Naive thymus-derived CD8-positive, alpha-beta T cell (primary cell): ENCODE data around the gene IL5RA. TPM values are rescaled to one million over a fixed set of nuclear protein-coding genes. Genes with fewer than 3 reads are reported as not detected.

Experiments
- ATAC-seq, 2 donors: fragments of 150-1000 bp; cut with Tn5 transposase in 1 of 2; sonication (Bioruptor Pico), chemical (Tn5 transposase) in 1 of 2; 1 replicate in 1 of 2; 2 replicates in 1 of 2; pipeline ENCODE4 v1.10.0; 2021; ENCODE audit warnings: mild to moderate bottlenecking in 2 of 2, moderate library complexity in 2 of 2
- POLR2A ChIA-PET: fragments of 350-600 bp; sonication (Branson Sonifier 250); formaldehyde crosslinking; loops from one replicate; lab custom pipeline; 2021; ENCODE audit warnings: antibody characterized with exemption; lab: Charles Lee
- DNase-seq, 10 donors: peaks; one replicate each; pipeline versions ENCODE4 v3.0.0 to v3.0.0-alpha.2; 2020 to 2022
- H3K27ac Mint-ChIP-seq, 10 donors: one replicate each; pipeline ENCODE4 v1.8.0; 2020 to 2022; ENCODE audit warnings: mild to moderate bottlenecking in 10 of 10, mixed read lengths in 10 of 10, moderate library complexity in 4 of 10, inconsistent platforms in 1 of 10
- H3K27me3 Mint-ChIP-seq, 5 donors: one replicate each; pipeline ENCODE4 v1.8.0; 2021 to 2022; ENCODE audit warnings: mixed read lengths in 5 of 5
- H3K36me3 Mint-ChIP-seq, 3 donors: one replicate each; pipeline ENCODE4 v1.8.0; 2020 to 2022; ENCODE audit warnings: mixed read lengths in 3 of 3, mild to moderate bottlenecking in 2 of 3, inconsistent platforms in 1 of 3
- H3K4me1 Mint-ChIP-seq, 4 donors: one replicate each; pipeline ENCODE4 v1.8.0; 2021 to 2022; ENCODE audit warnings: mixed read lengths in 4 of 4
- H3K4me3 Mint-ChIP-seq, 10 donors: one replicate each; pipeline ENCODE4 v1.8.0; 2020 to 2022; ENCODE audit warnings: mild to moderate bottlenecking in 10 of 10, mixed read lengths in 10 of 10, moderate library complexity in 6 of 10, inconsistent platforms in 1 of 10
- H3K9me3 Mint-ChIP-seq, 9 donors: one replicate each; pipeline ENCODE4 v1.8.0; 2020 to 2022; ENCODE audit warnings: mixed read lengths in 9 of 9, mild to moderate bottlenecking in 3 of 9, inconsistent platforms in 1 of 9, moderate library complexity in 1 of 9
- polyA plus RNA-seq, 3 donors: library from polyadenylated mRNA; unstranded; fragments of 300-500 nt; fragmentation: Illumina TruSeq; gene quantifications; one replicate each; pipeline ENCODE4 v1.2.3, GENCODE V29; 2021
- total RNA-seq, 8 experiments: library from RNA in 2 of 8; stranded (reverse) in 2 of 8; gene quantifications; one replicate each; pipeline ENCODE4 v1.2.3 and lab custom pipeline; 2021 to 2026

The IL5RA gene
- total and polyA plus RNA-seq, 5 experiments from 2014 or later = 1.7 TPM; not detected in 4

GRCh38 chr3:3102751-3103150 lies 7.4 kb downstream of the IL5RA start:
- H3K9me3 Mint-ChIP-seq = no peaks in the 10 kb centered on the region
- no peaks in the 10 kb centered on the region for H3K36me3 Mint-ChIP-seq
- DNase-seq (no peak), ATAC-seq (no peak)
- H3K27me3 Mint-ChIP-seq = peaks cover 2 to 14% (median 8%) of the 10 kb centered on the region in 5 donors
- H3K4me3 Mint-ChIP-seq = no peak overlapping the region
- POLR2A ChIA-PET = no interaction called here
- peaks cover 0 to 13% (median 0%) of the 10 kb centered on the region in 4 donors for H3K4me1 Mint-ChIP-seq
- H3K27ac Mint-ChIP-seq = no peak overlapping the region

- Mint-ChIP-seq H3K27ac (no peak overlapping the region), H3K9me3 (no peaks in the 10 kb centered on the region), H3K27me3 (peaks cover 6 to 14% (median 8%) of the 10 kb centered on the region in 5 donors), H3K4me1 (peaks cover 0 to 10% (median 0%) of the 10 kb centered on the region in 4 donors), H3K36me3 (no peaks in the 10 kb centered on the region), H3K4me3 (no peak overlapping the region)
- no peak for ATAC-seq
- DNase-seq = no peak
- POLR2A ChIA-PET = no interaction called here
Measured at GRCh38 chr3:3101660-3102458, 8.3 kb downstream of the IL5RA start.

- H3K27me3 Mint-ChIP-seq = peaks cover 0 to 14% (median 0%) of the 10 kb centered on the region in 5 donors
- POLR2A ChIA-PET = no interaction called here
Measured at GRCh38 chr3:3097958-3098357, 12.2 kb downstream of the IL5RA start.

GRCh38 chr3:3089017-3089416 lies 21.2 kb downstream of the IL5RA start:
- Mint-ChIP-seq H3K36me3 (no peaks in the 10 kb centered on the region), H3K4me1 (peaks cover 0 to 8% (median 0%) of the 10 kb centered on the region in 4 donors), H3K9me3 (no peaks in the 10 kb centered on the region), H3K27me3 (peaks cover 0 to 2% (median 0%) of the 10 kb centered on the region in 5 donors), H3K4me3 (no peak overlapping the region), H3K27ac (no peak overlapping the region)
- ATAC-seq = no peak
- DNase-seq = no peak
- POLR2A ChIA-PET = no interaction called here

More at GRCh38 chr3:3097958-3098357, 12.2 kb downstream of the IL5RA start:
- H3K36me3 Mint-ChIP-seq = no peaks in the 10 kb centered on the region
- no peaks in the 10 kb centered on the region for H3K9me3 Mint-ChIP-seq
- H3K4me1 Mint-ChIP-seq = no peaks in the 10 kb centered on the region
- H3K4me3 Mint-ChIP-seq = no peak overlapping the region
- no peak overlapping the region for H3K27ac Mint-ChIP-seq
- DNase-seq = no peak
- no peak for ATAC-seq

DNA sequence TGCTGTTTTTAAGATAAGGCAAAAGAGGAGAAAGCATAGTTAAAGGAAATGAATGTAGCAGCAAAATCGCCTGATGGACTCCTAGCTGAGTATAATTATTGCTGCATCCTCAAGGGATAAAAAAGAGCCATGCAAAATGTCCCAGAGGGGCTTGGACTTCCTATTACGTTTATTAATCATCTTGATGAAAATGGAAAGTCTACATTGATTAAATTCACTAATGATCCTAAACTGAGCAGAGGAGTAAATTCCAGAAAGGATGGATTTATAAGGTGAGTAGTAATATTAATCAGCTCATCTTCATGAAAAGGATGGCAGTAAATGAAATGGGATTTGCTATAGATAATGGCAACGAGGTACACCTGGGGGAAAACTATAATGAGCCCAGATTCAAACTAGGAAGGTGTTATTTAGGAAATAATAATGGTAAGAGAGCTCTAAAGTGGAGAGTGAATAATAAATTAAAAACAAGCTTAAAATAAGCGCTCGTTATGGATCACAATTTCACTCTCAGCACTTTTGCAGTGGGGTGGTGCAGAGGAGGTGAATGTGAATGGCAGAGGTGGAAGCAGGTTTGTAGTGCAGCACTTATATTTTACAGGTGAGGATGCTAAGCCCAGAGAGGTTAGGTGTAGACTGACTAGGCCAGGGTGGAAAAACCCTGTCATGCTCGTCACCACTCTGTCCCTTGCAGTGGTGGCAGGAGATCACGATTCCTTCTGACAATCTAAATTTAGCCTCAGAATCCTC lies 22.3 kb downstream of the IL5RA start:
- Mint-ChIP-seq H3K27me3 (peaks cover 0 to 2% (median 0%) of the 10 kb centered on the region in 5 donors), H3K9me3 (no peaks in the 10 kb centered on the region), H3K27ac (no peak overlapping the region), H3K36me3 (no peaks in the 10 kb centered on the region), H3K4me3 (no peak overlapping the region), H3K4me1 (peaks cover 0 to 8% (median 0%) of the 10 kb centered on the region in 4 donors)
- POLR2A ChIA-PET = no interaction called here
- DNase-seq (no peak), ATAC-seq (no peak)

DNA sequence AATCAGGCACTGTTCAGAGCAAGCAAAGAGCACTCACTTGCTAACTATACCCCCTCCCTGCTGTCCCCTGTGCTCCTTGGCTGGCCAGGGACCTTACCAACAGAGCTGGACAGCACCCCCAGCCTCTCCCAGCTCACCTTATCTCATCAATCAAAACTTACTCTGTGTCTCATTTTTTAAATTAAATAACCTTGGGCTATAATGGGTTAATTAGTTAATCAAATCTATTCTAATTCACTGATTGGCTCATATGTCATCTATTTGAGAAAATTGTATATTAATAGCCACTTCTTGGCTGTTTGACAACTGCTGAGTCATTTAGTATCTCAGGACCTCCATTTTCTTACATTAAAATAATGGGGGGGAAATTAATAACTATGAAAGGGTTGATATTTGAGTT lies 22.9 kb downstream of the IL5RA start:
- H3K36me3 Mint-ChIP-seq = no peaks in the 10 kb centered on the region
- peaks cover 0 to 2% (median 0%) of the 10 kb centered on the region in 5 donors for H3K27me3 Mint-ChIP-seq
- H3K9me3 Mint-ChIP-seq = no peaks in the 10 kb centered on the region
- POLR2A ChIA-PET = no interaction called here
- H3K4me3 Mint-ChIP-seq = no peak overlapping the region
- DNase-seq (no peak), ATAC-seq (no peak)
- H3K4me1 Mint-ChIP-seq = peaks cover 0 to 11% (median 0%) of the 10 kb centered on the region in 4 donors
- H3K27ac Mint-ChIP-seq = no peak overlapping the region

DNA sequence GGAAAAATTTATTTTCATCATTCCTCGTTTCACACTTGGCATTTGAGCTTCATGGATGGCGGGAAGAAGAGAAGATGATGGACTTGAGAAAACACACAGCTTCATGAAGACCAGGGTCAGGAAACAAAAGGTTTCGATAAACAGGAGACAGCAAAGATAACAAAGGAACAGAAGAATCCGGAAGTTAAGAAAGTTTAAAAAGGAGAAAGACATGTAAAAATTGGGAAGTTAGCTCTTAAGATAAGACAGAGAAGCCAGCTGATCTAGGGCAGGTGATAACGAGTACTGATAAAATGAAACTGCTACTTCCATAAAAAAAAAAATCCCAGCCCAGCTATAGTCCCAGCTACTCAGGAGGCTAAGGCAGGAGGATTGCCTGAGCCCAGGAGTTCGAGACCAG lies 23.9 kb downstream of the IL5RA start:
- Mint-ChIP-seq H3K9me3 (no peaks in the 10 kb centered on the region), H3K27me3 (peaks cover 0 to 2% (median 0%) of the 10 kb centered on the region in 5 donors), H3K36me3 (no peaks in the 10 kb centered on the region), H3K4me1 (peaks cover 0 to 13% (median 0%) of the 10 kb centered on the region in 4 donors), H3K27ac (no peak overlapping the region), H3K4me3 (no peak overlapping the region)
- no peak for ATAC-seq
- POLR2A ChIA-PET = no interaction called here
- DNase-seq = no peak

DNA sequence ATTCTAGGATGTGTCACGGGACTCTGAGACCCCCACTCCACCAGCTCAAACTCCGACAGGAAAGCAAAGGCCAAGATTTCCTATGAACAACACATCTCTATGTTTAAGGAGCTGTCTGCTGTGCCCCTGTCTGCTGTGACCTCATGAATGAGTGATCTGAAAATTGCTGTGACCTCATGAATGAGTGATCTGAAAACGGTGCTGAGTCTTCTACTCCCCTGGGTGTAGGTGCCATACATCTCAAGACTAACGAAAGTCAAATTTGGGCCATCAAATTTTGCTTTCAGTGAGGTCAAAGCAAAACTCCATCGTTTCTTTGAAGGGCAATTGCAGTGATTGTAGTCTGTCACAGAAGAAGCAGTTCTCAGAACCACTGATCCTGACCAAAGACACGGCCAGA lies 24.4 kb downstream of the IL5RA start:
- POLR2A ChIA-PET = no interaction called here
- Mint-ChIP-seq H3K9me3 (no peaks in the 10 kb centered on the region), H3K4me1 (peaks cover 0 to 13% (median 0%) of the 10 kb centered on the region in 4 donors), H3K4me3 (peak overlapping the region in 1 of 10 donors; percentile 12), H3K27me3 (peaks cover 0 to 2% (median 0%) of the 10 kb centered on the region in 5 donors), H3K27ac (no peak overlapping the region), H3K36me3 (no peaks in the 10 kb centered on the region)
- no peak for ATAC-seq
- DNase-seq = no peak

- POLR2A ChIA-PET = no interaction called here
- no peak for DNase-seq
- no peaks in the 10 kb centered on the region for H3K9me3 Mint-ChIP-seq
- H3K36me3 Mint-ChIP-seq = no peaks in the 10 kb centered on the region
- H3K27ac Mint-ChIP-seq = peak overlapping the region in 2 of 10 donors; percentile 15 to 32
- H3K27me3 Mint-ChIP-seq = peaks cover 0 to 4% (median 0%) of the 10 kb centered on the region in 5 donors
- no peak overlapping the region for H3K4me3 Mint-ChIP-seq
- no peak for ATAC-seq
- peaks cover 0 to 13% (median 0%) of the 10 kb centered on the region in 4 donors for H3K4me1 Mint-ChIP-seq
Measured at GRCh38 chr3:3084890-3085289, 25.3 kb downstream of the IL5RA start.

DNA sequence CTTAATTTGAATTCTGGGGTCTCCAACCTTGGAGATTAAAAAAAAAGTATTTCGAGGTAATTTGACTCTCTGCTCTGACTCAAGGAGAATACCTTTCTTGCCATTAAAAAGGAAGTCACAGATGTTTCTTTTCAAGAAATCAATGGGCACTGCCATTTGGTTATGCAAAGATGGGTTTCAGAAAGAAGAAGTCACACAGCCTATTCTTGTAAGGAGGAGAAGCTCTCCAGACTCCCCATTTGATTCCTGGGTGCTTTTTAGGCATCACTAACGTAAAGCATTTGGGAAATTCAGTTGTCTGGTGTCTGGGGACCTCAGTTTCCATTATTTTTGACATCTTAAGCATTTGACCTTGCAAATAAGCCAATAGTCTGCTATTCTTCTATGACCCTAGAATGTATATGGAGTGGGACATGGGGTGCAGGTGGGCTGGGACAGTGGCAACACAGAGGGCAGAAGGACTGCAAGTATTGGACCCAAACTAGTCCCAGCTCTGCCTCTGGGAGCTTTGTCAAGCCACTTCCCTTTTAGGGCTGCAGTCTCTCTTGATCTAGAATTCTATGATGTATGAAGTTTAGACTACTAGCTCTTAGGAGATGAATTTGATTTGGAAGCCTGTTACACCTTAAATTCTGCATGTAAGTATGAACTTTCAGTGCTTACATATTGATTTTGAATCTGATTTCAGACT lies 27.8 kb downstream of the IL5RA start:
- Mint-ChIP-seq H3K27me3 (peaks cover 0 to 10% (median 6%) of the 10 kb centered on the region in 5 donors), H3K4me3 (no peak overlapping the region), H3K27ac (no peak overlapping the region), H3K4me1 (peaks cover 0 to 5% (median 1%) of the 10 kb centered on the region in 4 donors), H3K9me3 (no peaks in the 10 kb centered on the region), H3K36me3 (no peaks in the 10 kb centered on the region)
- POLR2A ChIA-PET = no interaction called here
- ATAC-seq = no peak
- no peak for DNase-seq

- POLR2A ChIA-PET = no interaction called here
- H3K27me3 Mint-ChIP-seq = peaks cover 0 to 10% (median 6%) of the 10 kb centered on the region in 5 donors
- H3K4me3 Mint-ChIP-seq = no peak overlapping the region
- ATAC-seq (no peak), DNase-seq (no peak)
- H3K9me3 Mint-ChIP-seq = no peaks in the 10 kb centered on the region
- H3K36me3 Mint-ChIP-seq = no peaks in the 10 kb centered on the region
- H3K27ac Mint-ChIP-seq = no peak overlapping the region
- H3K4me1 Mint-ChIP-seq = peaks cover 0 to 5% (median 1%) of the 10 kb centered on the region in 4 donors
Measured at GRCh38 chr3:3081381-3082233, 28.6 kb downstream of the IL5RA start.

DNA sequence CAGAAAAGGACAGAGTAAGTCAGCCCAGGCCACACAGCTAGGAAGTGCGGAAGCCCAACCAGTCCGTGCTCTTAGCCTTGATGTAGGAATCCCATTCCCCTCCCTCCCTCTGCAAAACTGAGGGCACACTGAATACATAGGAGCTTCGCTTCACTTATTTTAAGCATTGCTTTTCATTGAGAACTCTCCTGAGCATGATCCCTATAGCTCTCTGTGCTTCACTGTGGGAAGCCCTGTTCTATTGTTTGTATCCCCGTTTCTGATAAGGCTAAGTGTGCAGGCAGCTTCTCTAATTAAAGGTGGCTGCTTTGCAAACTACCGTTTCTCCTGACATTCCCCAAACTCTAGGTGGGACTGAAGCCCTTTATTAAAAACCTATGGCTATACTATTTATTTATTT lies 29.9 kb downstream of the IL5RA start:
- DNase-seq = no peak
- POLR2A ChIA-PET = no interaction called here
- peaks cover 0 to 5% (median 1%) of the 10 kb centered on the region in 4 donors for H3K4me1 Mint-ChIP-seq
- ATAC-seq = no peak
- no peaks in the 10 kb centered on the region for H3K9me3 Mint-ChIP-seq
- H3K27me3 Mint-ChIP-seq = peaks cover 0 to 10% (median 4%) of the 10 kb centered on the region in 5 donors
- no peak overlapping the region for H3K4me3 Mint-ChIP-seq
- H3K27ac Mint-ChIP-seq = no peak overlapping the region
- H3K36me3 Mint-ChIP-seq = no peaks in the 10 kb centered on the region
